Mammary epithelial cell (primary cell): ENCODE results near the gene KHDC1L.

Experiments used
- CTCF ChIP-seq, 2 donors: IDR thresholded peaks in 1 of 2; conservative IDR thresholded peaks in 1 of 2; 2 replicates each; pipeline ENCODE4 v1.5.1; 2011 to 2012; ENCODE audit warnings: inconsistent platforms in 2 of 2, low read length in 2 of 2, mild to moderate bottlenecking in 2 of 2, control low read depth in 1 of 2, low read depth in 1 of 2; ENCODE audit not compliant: insufficient read depth in 1 of 2; ENCODE audit errors: extremely low read depth in 1 of 2
- EZH2 ChIP-seq: IDR thresholded peaks from 2 replicates; pipeline ENCODE4 v1.6.1; 2012; ENCODE audit warnings: low read length, inconsistent platforms, borderline replicate concordance

GRCh38 chr6:73180076-73180738 lies 45.1 kb downstream of the KHDC1L start:
- TF ChIP-seq CTCF (conservative IDR thresholded peaks at IDR 0.05 in 1 of 2, IDR thresholded peaks at IDR 0.05 in 1 of 2; ENCODE audit: extremely low read depth in 1 of 2, insufficient read depth in 1 of 2, low read depth in 1 of 2, low read length in 2 of 2) = no peak
- TF ChIP-seq EZH2 = no peak
